Measurements from ENCODE around the gene ATG10. TPM values are rescaled to one million over a fixed set of nuclear protein-coding genes. Genes with fewer than 3 reads are reported as not detected.

Gene ATG10
- total RNA-seq, 1 donor from 2014 or later: 8.6 TPM

DNA sequence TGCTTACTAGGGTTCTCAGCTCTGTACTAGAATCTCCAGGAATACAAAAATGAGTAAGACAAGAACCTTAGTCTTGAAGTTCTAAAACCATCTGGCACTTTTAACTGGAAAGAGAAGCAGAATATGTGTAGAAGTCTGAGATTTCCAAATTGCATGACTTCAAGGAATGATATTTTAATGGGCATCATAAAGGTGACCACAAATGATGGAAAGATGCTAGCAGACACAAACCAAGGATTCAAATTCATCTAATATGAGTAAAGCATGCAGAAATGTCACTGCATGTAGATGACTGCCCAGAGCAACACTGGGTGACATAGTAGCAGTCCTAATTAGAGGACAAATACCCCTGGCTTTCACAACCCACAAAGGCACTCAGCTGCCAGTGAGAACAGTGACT lies 189.1 kb downstream of the ATG10 start:
- FAIRE-seq (no peak), DNase-seq (ENCODE audit: low spot score in 2 of 2) (no peak)

DNA sequence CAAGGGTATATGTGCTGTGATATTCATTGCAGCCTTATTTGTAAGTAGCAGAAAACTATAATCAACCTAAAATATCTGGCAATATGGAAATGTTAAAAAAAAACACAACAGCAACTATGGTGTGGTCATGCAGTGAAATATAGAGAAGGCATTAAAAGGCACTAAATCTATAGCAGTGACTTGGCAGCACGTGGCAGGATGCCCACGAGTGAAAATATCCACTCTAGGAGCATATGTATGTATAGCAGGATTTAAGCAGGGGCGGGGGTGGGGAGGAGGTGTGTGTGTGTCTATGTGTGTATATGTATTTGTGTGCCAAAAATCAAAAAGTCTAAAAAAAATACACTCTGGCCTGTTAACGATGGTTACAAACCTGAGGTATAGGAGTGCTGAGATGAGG lies 190.8 kb downstream of the ATG10 start:
- DNase-seq (ENCODE audit: low spot score in 2 of 2) (no peak), FAIRE-seq (no peak)

DNA sequence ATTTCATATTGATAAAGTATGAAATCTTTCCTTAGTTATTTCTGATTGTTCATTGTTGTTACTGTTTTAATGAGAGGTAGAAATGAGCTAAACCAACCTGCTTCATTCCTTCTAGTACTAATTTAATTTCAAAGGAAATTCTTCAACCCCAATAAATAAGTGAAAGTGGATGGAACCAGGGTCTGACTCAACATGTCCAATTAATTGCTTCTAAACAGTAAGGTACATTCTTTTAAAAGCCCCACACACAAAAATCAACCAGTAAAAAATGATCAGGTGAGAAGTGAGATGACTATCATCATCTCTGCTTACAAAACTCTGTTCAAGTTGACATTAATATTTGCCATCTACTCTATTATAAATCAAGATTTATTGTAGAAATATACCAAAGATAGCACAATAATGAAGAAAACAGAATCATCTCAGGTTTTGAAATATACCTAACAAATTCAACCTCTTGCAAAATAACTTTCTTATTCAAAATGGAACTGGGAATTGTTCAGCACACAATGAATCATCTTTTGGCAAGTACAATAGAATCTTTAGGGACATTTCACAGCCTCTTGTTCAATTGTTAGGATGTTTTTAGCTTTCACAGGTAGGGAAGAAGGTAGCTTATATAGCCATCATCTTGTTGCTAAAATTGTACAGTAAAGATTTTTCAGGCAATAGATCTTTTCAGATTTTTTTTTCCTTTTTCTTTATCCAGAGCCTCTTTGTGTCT lies 191.8 kb downstream of the ATG10 start:
- no peak for FAIRE-seq
- DNase-seq (ENCODE audit: low spot score in 2 of 2): no peak

DNA sequence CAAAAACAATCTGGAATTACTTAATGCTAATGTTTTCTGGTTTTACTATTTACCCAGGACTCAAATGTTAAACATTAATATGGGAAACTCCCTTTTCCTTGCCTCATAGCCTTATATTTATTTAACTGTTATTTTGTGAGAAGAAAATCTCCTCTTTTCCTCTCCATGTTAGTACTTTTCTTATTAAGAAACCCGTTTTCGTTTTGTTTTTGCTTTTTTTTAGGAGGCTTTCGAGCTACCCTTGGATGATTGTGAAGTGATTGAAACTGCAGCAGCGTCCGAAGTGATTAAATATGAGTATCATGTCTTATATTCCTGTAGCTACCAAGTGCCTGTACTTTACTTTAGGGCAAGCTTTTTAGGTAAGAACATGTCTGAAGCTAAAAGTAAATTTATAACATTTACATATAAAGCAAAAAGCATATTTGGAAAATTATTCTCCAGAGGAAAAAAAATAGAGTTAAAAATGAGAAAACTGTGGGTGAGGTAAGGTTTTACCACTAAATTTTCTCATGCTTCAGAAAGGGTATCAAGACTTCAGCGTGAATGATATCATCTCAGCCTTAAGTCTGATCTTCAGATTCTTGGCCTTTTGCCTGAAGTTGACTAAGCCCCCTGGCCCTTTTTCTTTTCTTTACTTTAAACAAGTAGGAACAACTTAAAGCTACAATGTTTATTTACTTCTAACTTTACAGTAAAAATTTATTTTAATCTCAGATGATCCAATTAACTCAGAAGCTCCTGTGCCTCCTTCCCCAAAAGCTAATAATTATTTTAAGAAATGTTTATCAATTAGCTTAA lies 192.6 kb downstream of the ATG10 start:
- no peak for DNase-seq (ENCODE audit: low spot score in 2 of 2)
- FAIRE-seq: no peak

DNA sequence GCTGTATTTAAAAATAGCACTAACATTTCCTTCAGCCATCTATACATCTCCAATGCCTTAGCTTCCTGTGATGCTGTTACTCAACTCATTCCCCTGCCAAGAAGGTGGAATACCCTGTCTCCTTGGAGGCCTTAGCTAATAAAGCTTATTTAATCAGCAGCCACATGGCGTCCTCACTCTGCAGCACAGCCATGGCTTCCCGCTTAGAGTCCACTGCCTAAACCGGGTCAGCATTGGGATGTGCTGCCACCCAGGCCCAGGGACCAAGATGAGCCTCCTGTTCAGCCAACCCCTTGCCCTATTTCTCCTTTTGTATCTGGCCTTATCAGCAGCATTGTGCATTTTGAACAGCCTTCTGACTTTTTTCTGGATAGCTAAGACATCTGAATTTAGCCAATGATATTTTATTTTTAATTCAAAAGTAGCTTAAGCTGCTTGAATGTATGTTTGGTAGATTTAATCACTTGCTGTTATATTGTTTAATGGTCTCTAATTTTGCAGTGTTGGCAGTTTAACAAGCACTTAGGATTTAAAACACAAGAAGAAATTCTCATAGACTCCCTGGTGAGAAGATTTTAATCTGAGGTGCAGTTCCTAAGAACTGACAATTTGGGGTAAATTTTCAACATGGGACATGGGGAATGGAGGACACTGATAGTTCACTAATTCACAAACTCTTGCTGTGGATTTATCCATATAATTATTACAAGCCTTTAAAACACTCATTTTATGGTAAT lies 193.3 kb downstream of the ATG10 start:
- FAIRE-seq: no peak
- no peak for DNase-seq (ENCODE audit: low spot score in 2 of 2)

DNA sequence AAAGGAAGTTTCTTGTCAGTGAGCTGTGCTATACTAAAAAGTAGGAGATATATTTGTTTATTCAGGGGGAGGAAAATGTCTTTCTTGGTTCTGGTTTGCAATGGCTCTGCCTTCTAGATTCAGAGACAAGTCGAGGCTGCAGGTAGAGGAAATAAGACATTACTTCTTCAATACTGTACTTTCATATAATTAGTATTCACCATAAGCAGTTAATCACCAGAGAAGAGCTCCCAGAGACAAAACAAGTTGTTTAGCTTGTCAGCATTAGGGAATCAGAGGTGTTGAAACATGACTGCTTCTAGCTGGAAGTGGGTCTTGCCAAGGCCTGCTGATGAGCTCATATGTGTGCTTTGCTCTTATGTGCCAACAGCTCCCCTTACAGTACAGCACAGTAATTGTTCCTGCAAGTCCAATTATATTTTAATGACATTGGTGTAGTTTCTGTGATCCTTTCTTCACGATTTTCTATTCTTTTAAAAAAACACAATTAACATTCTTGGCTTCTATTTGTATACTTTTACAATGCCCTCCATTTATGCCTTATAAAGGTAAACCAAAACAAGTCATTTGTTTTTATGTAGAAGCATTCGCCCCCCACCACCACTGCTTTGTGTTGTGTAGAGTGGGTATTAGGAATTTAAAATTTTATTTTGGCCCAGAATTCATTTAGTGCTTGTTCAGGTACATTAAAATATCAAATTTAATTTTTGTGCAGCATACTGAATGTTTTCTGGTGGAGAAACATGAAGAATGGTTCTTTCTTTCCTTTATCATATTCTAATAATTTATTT lies 194.1 kb downstream of the ATG10 start:
- peak; percentile 90 for FAIRE-seq

DNA sequence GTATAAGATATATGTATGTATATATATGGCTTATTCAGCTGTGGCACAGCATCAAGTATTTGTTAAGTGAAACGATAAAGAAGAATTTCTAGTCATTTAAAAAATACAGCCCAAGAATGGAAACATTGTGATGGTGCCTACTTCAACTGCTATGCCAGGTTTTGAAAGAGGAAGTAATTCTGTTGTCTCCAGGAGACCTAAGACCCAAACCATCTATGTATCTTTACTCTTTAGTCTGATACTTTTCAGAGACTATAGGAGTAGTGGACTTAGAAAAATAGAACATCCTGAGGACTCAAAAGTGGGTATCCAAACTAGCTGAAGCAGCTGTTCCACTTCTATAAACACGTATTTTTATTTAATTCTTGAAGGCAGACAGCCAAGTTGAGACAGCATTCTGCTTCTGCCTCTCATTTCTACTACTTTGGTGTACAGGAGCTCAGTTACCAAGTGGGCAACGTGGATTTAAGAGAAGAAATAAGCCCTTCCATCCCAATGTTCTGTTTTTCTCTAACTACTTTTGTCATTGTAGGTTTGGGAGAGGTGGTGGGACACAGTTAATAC lies 195.6 kb downstream of the ATG10 start:
- DNase-seq (ENCODE audit: low spot score in 2 of 2) (no peak), FAIRE-seq (no peak)

More for the DNA sequence above, 194.1 kb downstream of the ATG10 start:
- peak in 1 of 2 donors; percentile 45 for DNase-seq (ENCODE audit: low spot score in 2 of 2)

DNA sequence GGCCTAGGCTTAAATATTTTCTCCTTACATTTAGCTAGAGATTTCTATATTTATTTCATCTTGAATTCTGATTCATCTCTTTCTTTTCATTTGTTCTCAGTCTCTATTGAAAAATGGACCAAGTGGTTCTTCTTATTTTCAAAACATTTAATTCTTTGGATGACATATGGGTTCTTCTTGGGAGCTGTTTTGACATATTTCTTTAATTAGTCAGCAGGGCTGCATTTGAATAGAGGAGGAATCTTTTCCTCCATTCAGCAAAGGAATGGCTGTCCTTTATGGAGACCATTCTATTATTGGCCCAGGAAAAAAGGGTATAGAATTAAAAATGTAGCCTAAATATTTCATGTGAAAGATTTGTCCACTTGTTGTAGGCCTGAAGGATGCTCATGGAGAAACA lies 196.5 kb downstream of the ATG10 start:
- no peak for DNase-seq (ENCODE audit: low spot score in 2 of 2)
- FAIRE-seq: no peak

DNA sequence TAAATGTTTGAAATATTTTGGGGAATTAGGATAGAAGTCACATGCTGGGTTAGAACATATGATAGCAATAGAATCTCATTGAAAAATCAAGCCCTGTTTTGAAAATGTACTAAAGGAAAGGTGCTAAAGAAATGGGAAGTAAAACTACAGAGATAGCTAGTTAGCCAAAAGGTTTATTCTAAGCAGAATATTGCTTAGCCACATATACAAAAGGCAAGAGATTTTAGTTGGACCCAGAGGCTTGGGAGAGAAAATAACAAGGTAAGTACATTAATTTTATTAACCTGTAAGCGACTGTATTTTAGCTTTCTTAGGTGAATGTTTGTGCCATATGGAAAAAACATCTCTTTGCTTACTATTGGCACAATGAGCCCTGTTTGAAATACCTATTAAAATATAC lies 198.1 kb downstream of the ATG10 start:
- FAIRE-seq (no peak), DNase-seq (ENCODE audit: low spot score in 2 of 2) (no peak)

DNA sequence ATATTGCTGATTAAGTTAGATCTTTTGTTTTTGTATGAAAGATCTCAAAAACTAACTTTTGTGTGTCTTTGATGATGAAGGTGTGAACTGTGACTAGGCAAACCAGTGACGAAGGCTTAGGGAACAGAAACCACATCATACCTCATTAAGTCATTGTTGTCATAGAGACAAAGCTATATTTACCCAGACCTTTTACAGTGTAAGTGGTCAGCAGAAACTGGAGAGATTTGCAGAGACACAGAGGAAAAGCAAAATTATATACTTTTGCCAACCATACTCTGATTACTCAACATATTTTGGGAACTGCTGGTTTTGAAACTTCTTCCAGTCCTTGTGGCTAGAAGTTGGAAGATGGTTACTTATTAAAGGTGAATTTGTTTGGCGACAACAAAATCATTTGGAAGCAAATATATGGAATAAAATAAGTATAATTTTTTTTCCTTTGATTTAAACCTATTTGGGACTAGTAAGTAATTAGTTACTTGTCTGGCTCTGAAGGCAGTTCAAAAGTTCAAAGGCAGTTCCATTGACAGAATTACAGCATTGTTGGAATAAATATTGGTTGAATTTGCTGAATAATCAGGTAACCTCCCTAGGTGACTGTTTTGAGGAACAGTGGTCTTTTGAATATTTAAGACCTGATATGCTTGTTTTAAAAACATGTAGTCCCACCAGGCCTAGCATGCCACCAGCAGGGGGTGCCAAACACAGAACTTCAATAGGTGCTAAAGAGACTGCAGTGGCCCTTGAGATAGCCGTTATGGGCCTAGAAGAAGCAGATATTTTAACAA lies 202.5 kb downstream of the ATG10 start:
- no peak for FAIRE-seq
- DNase-seq (ENCODE audit: low spot score in 2 of 2): no peak

DNA sequence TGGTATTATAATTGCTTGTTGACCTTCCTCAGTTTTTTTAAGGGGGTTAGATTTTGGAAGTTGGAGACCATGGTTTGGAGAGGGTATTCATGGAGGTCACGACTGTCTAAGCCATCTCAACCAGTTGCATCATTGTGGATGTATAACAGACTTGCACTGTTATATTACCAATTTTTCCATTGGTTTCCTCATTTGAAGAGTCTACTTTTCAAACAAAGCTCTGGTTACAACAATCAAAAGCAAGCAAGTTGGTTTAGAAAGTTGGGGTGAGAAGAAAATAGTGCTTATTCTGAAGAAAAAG lies 203.0 kb downstream of the ATG10 start:
- FAIRE-seq (no peak), DNase-seq (ENCODE audit: low spot score in 2 of 2) (no peak)

DNA sequence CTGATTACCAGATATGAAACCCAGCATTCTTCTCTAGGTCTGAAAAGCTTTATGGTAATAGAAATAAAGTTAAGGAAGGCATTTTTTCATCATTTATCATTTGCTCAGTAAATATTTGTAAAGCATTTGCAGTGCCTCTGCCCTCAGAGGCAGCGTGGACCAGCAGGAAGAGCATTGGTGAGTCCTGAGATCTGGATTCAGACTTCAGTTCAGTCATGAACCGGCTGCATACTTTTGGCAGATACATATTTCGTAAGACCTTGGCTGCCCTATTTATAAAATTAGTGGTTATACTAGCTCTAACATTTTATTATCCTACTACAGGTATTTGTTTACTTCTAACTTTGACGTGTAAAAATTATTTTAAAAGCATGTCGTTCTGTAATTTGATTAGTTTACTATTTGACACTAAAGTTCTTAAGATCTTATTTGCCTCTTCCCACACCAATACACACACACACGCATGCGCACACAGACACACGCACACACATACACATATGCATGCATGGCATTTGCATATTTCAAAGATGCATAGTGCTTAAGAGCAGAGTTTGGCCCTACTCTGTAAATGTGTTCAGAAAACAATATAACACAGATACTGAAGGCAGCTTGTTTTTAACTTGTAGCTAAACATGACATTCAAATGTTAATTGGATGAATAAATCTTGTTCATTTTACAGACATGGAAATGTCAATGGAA lies 204.4 kb downstream of the ATG10 start:
- no peak for FAIRE-seq

DNA sequence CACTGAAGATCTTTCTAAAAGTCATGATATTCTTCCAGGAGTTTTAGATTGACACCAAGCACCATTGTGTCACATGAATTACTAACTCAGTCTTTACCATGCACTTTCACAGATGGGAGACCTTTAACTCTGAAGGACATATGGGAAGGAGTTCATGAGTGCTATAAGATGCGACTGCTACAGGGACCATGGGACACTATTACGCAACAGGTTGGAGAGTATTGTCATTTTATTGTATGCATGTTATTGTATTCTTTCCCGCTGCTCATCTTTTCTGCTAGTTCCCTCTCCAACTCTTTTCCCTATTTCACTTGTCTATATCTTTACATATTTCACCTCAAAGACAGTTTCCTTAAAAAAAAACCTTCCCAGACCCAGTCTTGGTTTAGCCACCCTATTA lies 206.6 kb downstream of the ATG10 start:
- no peak for FAIRE-seq
- no peak for DNase-seq (ENCODE audit: low spot score in 2 of 2)

More for the DNA sequence above, 204.4 kb downstream of the ATG10 start:
- no peak for DNase-seq (ENCODE audit: low spot score in 2 of 2)

DNA sequence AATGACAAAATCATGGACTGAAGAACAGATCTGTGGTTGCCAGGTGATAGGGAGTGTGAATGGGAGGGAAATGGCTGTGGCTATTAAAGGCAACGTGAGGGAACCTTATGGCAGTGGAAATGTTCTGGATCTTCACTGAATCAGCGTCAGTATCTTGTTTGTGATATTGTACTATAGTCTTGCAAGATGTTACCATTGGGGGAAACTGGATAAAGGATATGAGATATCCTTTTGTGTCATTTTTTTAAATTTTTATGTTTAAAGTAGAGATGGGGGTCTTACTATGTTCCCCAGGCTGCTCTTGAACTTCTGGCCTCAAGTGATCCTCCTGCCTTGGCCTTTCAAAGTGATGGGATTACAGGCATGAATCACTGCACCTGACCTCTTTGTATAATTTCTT lies 210.8 kb downstream of the ATG10 start:
- DNase-seq (ENCODE audit: low spot score in 2 of 2) (no peak), FAIRE-seq (no peak)

DNA sequence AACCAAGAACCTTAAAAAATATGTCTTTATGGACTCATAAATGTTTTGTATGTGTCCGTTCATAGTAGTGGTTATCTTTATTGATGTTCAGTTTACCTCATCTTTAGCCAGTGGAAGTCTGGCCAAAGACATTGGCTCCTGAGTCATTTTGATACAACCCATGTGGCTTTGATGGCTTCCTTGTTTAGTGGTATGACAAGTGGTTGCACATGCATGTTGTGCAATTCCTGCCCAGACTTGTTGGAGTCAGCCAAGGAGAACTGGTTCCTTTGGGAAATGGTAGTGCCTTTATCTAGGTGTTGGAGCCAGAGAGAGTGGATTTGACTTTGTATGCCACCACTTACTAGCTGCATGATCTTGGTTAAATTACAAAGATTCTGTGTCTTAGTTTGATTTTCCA lies 212.0 kb downstream of the ATG10 start:
- FAIRE-seq: no peak
- DNase-seq (ENCODE audit: low spot score in 2 of 2): no peak

DNA sequence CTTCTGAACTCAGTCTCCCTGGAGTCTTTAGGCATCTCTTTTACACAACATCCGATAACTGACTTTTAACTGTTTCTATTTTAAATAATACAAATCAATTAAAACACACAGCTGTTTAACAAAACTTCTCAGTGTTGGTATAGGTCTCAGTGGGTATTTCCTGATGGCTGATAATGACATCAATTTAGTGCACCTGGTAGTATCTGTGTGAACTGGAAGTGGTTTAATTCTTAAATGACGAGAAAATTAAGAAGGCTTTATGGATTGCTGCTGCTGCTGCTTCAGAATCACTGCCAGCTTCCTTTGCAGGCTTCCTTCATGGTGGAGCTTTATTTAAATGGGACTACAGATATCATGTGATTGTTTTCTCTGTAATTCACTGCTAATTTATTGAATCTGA lies 214.0 kb downstream of the ATG10 start:
- no peak for FAIRE-seq
- DNase-seq (ENCODE audit: low spot score in 2 of 2): no peak

DNA sequence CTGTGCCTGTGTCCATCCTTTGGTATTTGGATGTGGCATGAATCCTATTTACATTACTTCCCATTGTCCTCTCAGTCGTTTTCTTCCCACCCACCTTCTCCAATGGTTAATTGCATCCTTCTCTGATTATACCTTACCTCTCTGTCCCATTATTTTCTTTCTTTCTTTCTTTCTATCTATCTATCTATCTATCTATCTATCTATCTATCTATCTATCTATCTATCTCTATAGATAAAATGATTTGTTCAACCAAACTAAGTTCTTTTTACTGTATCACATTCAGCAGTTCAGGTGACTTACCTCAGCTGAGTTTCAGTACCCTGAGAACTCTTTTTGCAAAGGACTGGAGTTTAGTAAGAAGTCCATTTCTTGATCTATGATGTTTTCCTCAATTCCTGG lies 225.7 kb downstream of the ATG10 start:
- FAIRE-seq (no peak), DNase-seq (ENCODE audit: low spot score in 2 of 2) (no peak)

DNA sequence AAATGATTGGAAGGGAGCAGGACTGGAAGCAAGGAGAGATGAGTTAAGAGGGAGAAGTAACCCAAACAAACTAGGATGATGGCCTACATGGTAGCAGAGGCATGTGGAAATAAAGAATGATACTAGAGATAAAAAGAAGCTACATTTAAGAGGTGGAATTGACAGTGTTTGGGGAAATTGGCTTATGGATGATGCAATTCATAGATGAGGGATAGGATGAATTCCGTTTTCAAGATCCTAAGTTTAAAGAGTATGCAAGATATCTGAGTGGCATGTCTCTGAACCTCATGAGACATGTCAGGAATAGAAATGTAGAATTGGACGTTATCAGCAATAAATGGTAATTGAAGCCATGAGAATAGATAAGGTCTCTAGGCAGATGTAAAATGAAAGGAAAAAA lies 232.7 kb downstream of the ATG10 start:
- FAIRE-seq (no peak), DNase-seq (ENCODE audit: low spot score in 2 of 2) (no peak)

DNA sequence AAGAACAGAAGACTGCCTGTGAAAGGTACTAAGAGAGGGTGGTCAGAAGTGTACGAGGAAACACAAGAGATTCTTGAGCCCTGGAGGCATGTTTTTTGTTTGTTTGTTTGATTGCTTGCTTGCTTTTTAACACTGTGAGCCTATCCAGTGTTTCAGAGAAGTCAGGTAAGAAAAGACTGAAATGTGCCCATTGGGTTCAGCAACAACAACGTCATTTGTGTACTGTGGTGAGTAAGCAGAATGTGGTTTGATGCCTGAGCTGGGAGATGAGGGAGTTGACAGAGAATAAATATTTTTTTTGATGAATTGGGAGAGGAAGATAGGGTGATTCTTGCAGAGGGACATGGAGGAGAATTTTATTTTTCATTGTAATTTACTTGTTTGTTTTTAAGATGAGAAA lies 233.2 kb downstream of the ATG10 start:
- DNase-seq (ENCODE audit: low spot score in 2 of 2) (no peak), FAIRE-seq (no peak)
